Right ventricle myocardium superior (tissue), 1 donor: Measurements from ENCODE around the gene CCDC137. TPM values are rescaled to one million over a fixed set of nuclear protein-coding genes. Genes with fewer than 3 reads are reported as not detected.
A peak's percentile ranks its signal among the peaks of the same experiment; 100 is the strongest.
"Not testable (repeated sequence)": the region's sequence is repeated elsewhere in the genome, so short reads cannot be mapped to it uniquely, and the experiment has no call there.

Experiments used
- ATAC-seq: fragments of 200-7000 bp; cut with Tn5 transposase; one replicate; pipeline ENCODE4 v1.9.1; 2020; ENCODE audit warnings: mild to moderate bottlenecking; ENCODE audit not compliant: poor library complexity
- DNase-seq: peaks from one replicate; pipeline ENCODE4 v3.0.0-alpha.2; 2020
- intact Hi-C: fragments of 100-400 bp; cut with DNase I; formaldehyde crosslinking; loops from one replicate; pipeline ENCODE4 v1.11.2; 2022
- long read RNA-seq: library from polyadenylated mRNA; unstranded; transcript quantifications from one replicate; pipeline ENCODE4 v2.0.0, GENCODE V29; 2021
- total RNA-seq: library from RNA; stranded (reverse); fragmentation: NEBNext Ultra II Directional; extraction: Animal tissue kit (Norgen Biotek cat#: 25700); gene quantifications from one replicate; pipeline ENCODE4 v1.2.1, GENCODE V29; 2021
- donor health status: DM: no; HTN: yes; CAD: no; lungs with severe emphysema.

Gene CCDC137, protein sequence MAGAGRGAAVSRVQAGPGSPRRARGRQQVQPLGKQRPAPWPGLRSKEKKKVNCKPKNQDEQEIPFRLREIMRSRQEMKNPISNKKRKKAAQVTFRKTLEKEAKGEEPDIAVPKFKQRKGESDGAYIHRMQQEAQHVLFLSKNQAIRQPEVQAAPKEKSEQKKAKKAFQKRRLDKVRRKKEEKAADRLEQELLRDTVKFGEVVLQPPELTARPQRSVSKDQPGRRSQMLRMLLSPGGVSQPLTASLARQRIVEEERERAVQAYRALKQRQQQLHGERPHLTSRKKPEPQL
- total RNA-seq, result 4.8 TPM
- long read RNA-seq, transcript CCDC137-201 (6 exons, 2,468 nt), result major isoform, 25 of 26 reads
- long read RNA-seq, partial matches to known transcripts, result 1 of 26 reads
- long read RNA-seq, other reads (novel, unspliced or antisense), result 0 of 26 reads

DNA sequence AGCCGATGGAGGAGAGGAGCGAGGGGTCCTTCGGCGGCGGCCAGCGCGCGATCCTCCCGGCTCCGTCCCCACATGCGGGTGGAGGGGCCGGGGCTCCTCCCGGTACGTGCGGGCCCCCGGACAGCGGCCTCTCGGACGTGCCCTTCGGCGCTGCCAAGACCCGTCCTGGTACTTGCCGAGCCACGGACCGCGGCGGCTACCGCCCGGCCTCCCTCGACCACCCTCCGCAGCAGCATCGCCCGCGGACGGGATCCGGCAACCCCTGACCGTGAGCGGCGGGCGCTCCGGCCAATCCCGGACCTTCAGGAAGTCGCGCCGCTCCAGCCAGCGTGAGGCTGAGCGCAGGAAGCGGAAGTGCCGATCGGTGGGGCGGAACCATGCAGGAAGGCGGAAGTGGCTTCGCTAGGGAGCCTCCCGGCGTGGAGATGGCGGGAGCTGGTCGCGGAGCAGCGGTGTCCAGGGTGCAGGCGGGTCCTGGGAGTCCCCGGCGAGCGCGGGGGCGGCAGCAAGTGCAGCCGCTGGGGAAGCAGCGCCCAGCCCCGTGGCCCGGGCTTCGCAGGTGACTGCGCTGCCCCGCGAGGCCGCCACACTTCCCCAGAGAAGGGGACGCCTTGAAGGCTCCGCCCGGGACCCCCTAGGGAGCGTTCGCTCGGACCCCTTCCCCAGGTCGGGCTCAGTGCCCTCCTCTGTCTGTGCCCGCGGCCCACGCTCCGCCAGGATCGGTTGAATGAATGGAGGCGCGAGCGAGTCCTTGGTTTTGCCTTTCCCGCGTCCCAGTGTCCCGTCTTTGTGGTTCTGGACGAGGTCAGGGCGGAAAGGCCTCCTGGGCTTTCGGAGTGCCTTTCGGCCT, at the start of gene CCDC137, which contains the start of gene OXLD1:
TSS of gene CCDC137 (plus strand) at position 396 of the 850 bp plus-strand sequence. CDS start at position 426, 30 bp downstream.
TSS of gene OXLD1 (minus strand) at position 264 of the 850 bp plus-strand sequence. CDS start at position 236, 28 bp downstream.
- intact Hi-C loops, result no loop called here
- DNase-seq, result peak; percentile 99
- peak; percentile 99 for ATAC-seq

DNA sequence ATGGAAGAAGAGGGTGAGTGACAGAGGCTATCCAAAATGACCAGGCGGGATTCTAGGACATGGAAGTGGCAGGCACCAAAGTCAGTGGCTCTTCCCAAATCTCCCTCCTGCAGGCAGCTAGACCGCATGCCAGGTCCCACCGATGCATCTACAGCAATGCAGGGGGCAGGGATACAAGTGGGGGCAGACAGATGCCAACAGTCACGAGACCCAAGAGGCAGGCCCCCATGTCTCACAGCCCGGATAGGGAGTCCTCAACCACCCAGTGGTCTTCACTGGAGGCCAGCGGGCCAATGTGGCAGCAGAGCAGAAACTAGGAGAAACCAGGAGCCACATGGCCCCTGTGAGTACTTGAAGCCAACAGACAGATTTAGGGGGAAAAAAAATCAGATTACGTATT, 49.7 kb upstream of the CCDC137 start:
- no peak for ATAC-seq
- intact Hi-C loops, result no loop called here
- DNase-seq, result no peak

DNA sequence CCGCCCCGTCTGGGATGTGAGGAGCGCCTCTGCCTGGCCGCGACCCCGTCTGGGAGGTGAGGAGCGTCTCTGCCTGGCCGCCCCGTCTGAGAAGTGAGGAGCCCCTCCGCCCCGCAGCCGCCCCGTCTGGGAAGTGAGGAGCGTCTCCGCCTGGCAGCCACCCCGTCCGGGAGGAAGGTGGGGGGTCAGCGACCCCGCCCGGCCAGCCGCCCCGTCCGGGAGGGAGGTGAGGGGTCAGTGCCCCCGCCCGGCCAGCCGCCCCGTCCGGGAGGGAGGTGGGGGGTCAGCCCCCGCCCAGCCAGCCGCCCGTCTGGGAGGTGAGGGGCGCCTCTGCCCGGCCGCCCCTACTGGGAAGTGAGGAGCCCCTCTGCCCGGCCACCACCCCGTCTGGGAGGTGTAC, 48.2 kb upstream of the CCDC137 start:
- ATAC-seq, DNase-seq, intact Hi-C loops: not testable (repeated sequence)

DNA sequence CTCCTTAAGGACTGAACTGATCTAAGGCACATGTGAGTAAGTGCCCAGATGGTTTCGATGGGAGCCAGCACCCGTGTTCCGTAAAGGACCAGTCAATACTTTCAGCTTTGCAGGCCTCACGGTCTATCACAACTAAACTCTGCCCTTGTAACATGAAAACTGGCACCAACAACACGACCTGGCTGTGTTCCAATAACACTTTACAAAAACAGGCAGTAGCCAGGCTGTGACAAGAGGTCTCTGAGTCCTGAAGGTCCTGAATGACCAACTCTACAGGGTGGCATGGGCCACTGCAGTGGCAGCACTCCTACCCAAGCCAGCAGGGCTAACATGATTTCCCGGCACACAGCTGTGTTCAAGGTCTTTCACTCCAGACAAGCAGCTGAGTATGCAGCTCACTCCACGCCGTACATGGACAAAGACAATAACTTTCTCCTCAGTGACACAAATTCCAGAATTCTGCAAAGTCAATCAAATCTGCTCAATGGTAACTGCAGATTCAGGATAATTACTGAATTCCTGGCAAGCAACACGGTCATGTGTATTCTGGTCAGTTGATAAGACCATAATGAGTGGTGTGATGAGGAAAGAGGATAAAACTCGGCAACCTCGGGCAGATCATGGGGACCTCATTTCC, 44.9 kb upstream of the CCDC137 start:
- intact Hi-C loops, result no loop called here
- ATAC-seq, result peak; percentile 74
- no peak for DNase-seq

DNA sequence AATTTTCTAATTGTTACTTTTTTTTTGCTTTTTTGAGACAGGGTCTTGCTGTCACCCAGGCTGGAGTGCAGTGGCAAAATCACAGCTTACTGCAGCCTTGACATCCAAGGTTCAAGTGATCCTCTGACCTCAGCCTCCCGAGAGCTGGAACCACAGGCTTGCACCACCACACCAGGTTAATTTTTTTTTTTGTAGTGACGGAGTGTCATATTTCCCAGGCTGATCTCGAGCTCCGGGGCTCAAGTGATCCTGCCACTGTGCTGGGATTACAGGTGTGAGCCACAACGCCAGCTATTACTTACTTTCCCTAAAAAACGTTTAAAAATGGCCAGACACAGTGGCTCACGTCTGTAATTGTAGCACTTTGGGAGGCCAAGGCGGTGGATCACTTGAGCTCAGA, 36.3 kb upstream of the CCDC137 start:
- DNase-seq, result no peak
- no peak for ATAC-seq

DNA sequence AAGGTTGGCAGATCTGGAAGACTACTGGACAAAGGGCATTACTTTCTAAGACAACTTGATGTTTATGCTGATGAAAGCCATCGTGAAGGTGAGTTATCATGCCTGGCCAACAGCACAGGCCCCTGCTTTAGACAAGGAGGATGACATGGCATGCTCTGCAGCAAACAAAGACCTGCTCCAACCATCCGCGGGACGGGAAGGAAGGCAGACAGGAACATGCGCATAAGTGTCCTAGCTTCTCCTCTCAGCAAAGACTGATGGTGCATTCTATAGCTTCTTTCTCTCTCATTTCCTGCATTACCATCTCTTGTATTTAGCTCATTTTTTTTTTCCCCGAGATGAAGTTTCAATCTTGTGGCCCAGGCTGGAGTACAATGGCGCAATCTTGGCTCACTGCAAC, 35.1 kb upstream of the CCDC137 start:
- ATAC-seq, result no peak
- DNase-seq, result no peak
- intact Hi-C loops, result no loop called here

More for the DNA sequence above, 36.3 kb upstream of the CCDC137 start:
- intact Hi-C loops, result no loop called here

DNA sequence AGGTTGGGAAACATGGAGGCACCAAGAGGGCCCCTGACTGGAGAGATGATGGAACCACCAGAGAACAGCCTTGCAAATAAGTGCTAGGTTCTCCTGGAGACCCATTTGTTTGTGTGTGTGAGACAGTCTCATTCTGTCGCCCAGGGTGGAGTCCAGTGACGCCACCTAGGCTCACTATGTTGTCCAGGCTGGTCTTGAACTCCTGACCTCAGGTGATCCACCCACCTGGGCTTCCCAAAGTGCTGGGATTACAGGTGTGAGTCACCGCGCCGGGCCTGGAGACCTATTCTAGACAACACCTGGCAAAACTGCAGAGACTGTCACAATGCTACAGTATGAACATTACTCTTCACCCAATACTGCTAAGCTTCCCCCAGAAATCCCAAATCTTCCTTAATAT, 31.1 kb upstream of the CCDC137 start:
- intact Hi-C loops, result no loop called here
- ATAC-seq, result no peak
- no peak for DNase-seq

DNA sequence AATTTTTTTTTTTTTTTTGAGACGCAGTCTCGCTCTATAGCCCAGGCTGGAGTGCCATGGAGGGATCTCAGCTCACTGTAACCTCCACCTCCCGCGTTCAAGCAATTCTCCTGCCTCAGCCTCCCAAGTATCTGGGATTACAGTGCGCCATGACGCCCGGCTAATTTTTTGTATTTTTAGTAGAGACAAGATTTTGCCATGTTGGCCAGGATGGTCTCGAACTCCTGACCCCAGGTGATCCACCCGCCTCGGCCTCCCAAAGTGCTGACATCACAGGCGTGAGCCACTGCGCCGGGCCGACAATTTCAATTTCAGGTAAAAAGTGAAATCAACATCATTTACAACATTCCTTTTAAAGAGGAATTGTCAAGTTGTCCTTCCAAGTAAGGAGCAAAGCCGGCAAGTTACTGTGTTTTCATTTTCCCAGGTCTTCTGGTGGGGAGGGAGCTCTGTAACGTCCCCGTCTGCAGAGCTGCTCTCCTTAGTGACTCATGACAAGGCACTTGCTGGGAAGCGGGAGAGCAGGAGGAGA, 30.5 kb upstream of the CCDC137 start:
- intact Hi-C loops, result no loop called here
- DNase-seq, result no peak
- peak; percentile 42 for ATAC-seq

DNA sequence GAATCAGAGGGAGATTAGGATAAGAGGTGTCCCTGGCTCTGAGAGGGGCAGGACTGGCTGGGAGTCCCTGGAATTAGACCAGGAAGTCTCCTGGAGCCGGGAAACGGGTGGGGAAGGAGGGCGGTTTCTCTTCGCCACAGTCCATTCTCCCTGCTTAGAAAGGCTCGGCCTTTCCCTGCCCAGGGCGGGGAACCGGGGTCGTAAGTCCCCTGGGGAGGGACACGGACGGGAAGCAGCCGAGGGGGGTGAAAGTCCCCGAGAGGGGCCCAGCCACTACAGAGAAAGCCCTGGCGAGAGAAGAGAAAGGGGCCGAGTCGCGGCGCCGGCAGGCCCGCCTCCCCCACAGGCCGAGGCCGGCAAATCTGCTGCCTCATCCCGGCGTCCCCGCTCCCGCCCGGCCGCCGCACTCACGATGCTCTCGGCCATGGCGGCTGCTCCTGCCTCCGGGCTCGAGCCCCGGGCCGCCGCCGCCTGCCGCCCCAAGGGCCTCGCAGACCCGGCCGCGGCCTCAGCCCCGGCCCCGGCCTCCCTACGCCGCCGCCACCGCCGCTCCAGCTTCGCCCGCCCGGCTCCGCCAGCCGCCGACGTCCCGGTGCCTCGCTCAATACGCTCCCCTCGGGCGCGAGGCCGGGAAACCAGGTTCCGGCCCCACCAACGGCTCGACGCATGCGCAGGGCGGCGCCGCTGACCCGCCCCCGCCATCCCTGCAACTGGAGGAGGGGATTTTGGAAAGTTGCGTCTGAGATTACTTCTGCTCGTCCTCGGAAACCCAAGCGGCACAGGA, 29.8 kb upstream of the CCDC137 start, which contains the start of the genes NPLOC4 and TSPAN10:
TSS of gene NPLOC4 (minus strand) at position 608 of the 784 bp plus-strand sequence. CDS start at position 426, 182 bp downstream.
TSS of gene TSPAN10 (plus strand) at position 692 of the 784 bp plus-strand sequence. CDS start 5,217 bp downstream, outside the sequence.
- DNase-seq, result peak; percentile 92
- ATAC-seq, result peak; percentile 92
- intact Hi-C loops, result no loop called here

DNA sequence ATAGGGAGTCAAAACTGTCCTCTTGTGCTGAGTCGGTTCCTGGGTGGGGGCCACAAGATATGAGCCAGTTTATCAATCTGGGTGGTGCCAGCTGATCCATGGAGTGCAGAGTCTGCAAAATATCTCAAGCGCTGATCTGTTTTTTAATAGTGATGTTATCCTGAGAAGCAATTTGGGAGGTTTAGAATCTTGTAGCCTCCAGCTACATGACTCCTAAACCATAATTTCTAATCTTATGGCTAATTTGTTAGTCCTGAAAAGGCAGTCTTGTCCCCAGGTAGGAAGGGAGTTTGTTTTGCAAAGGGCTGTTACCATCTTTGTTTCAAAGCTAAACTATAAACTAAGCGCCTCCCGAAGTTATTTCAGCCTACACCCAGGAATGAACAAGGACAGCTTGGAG, 27.9 kb upstream of the CCDC137 start:
- no peak for DNase-seq
- ATAC-seq, result no peak
- intact Hi-C loops, result no loop called here

DNA sequence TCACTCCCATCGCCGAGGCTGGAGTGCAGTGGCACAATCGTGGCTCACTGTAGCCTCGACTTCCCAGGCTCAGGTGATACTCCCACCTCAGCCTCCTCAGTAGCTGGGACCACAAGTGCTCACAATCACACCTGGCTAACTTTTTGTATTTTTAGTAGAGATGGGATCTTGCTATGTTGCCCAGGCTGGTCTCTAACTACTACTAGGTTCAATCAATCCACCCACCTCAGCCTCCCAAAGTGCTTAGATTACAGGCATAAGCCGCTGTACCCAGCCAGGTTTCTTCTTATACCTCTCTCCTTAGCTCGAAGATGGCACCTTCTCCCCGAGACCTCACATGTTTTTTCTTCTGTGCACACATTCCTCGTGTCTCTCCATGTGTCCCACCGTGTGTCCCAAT, 26.5 kb upstream of the CCDC137 start:
- ATAC-seq (no peak), DNase-seq (no peak)
- intact Hi-C loops, result no loop called here

DNA sequence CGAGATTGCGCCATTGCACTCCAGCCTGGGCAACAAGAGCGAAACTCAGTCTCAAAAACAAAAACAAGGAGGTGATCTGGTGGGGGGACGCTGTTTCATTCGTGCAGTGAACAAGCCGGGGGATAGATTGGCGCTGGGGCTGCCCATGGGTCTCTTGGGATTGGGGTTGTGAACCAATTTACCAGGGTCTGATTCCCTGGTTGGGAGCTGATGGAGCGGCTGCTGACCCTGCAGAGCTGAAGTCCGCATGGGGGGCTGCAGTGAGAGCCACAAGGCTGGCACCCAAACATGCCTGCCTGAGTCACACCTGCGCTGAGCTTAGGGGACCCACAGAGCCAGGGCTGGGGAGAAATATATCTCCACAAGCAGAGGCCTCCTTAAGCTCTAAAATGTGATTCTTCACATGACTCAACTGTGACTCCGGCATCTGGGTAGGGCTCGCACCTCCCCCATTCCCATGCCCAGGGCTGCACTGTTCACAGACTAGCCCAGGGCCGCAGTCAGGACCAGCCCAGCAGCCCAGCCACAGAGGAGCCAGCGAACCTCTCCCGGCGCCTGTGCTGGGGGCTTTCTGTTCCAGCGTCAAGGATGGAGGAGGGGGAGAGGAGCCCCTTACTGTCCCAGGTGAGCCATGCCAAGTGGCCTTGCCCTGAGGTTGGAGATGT, 24.6 kb upstream of the CCDC137 start:
- ATAC-seq, result no peak
- DNase-seq, result no peak
- intact Hi-C loops, result no loop called here

DNA sequence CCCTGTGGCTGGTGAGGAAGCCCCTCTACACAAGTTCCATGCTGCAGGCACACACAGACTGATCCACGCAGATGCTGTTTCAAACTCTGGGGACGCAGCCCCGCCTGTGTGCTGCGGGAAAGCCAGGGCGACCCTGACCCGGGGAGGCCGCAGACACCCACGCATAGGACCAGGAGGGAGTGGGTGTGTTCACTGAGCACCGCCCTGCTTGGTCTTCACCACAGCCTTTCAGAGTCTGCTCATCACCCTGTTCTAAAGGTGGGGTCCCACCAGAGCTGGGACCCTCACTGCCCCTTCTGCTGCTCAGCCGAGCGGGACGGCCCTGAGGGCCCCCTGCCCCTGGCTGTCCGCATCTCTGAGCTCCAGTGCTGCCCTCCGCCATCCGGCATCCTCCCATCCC, 22.0 kb upstream of the CCDC137 start:
- no peak for DNase-seq
- intact Hi-C loops, result no loop called here
- ATAC-seq, result no peak

DNA sequence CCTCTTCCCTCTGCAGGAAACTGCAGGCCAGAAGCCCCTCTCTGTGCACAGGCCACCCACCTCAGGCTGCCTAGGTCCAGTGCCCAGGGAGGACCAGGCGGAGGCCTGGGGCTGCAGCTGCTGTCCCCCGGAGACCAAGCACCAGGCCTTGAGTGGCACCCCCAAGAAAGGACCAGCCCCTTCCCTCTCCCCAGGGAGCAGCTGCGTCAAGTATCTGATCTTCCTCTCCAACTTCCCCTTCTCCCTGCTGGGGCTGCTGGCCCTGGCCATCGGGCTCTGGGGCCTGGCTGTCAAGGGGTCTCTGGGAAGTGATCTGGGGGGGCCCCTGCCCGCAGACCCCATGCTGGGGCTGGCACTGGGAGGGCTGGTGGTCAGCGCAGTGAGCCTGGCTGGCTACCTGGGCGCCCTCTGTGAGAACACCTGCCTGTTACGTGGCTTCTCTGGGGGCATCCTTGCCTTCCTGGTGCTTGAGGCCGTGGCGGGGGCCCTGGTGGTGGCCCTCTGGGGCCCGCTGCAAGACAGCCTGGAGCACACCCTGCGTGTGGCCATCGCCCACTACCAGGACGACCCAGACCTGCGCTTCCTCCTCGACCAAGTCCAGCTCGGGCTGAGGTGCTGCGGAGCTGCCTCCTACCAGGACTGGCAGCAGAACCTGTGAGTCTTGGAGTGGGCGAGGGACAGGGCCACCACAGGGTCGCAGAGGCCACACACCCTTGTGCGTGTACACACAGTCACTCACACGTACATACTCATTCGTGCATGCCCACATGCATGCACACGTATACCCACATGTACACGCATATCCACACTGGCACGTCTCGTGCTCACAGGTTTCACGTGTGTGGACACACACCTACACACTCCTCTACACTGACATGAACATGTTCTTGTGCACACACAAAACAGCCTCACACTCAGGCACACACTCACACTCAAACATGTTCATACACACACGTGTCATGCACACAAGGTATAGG, 21.3 kb upstream of the CCDC137 start:
- intact Hi-C loops, result no loop called here
- ATAC-seq (no peak), DNase-seq (no peak)

DNA sequence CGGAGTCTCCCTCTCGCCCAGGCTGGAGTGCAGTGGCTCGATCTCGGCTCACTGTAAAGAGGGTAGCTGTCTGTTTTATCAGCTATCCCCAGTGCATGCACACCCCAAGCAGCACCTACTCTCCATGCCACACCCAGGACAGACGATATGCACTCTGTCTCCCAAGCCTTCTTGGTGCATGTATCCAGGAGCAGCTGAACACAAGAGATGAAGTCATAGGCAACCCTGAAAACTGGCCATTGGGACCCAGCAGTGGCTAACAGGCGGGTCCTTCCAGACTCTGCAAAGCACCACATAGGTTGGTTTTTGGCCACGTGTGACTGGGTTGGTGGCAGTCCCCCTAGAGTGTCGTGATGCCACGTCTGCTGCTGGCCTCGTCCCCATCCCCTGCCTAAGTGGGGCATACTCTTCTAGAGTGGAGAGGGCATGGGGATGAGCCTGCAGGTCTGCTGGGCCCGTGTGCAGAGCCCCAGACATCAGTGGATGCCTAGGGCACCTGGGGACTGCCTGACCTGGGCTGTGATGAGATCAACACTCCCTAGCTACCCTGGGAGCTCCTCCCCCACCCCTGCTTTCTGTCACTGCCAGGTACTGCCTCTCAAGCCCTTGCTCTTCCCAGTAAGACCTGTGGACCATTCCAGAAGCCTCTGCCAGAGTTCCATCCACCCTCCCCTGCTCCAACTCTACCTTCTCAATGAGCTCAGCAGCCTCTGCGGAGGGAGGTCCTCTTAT, 19.5 kb upstream of the CCDC137 start:
- no peak for DNase-seq
- ATAC-seq, result no peak
- intact Hi-C loops, result no loop called here

DNA sequence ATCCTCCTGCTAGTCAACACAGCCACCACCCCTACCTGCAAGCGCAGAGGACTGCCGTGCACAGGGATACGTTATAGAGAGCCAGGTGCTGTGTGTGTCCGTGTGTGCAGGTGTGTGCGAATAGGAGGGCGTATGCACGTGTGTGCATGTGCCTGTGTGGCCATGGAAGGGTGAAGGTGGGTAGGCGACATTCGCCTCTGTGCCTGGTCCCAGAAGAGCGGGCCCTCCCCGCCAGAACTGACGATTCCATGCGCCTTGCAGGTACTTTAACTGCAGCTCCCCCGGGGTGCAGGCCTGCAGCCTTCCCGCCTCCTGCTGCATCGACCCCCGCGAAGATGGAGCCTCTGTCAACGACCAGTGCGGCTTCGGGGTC, 18.9 kb upstream of the CCDC137 start:
- ATAC-seq (no peak), DNase-seq (no peak)
- intact Hi-C loops, result no loop called here
